ENCODE results near the gene RNF167.

- TF ChIP-seq, protein P1, sequence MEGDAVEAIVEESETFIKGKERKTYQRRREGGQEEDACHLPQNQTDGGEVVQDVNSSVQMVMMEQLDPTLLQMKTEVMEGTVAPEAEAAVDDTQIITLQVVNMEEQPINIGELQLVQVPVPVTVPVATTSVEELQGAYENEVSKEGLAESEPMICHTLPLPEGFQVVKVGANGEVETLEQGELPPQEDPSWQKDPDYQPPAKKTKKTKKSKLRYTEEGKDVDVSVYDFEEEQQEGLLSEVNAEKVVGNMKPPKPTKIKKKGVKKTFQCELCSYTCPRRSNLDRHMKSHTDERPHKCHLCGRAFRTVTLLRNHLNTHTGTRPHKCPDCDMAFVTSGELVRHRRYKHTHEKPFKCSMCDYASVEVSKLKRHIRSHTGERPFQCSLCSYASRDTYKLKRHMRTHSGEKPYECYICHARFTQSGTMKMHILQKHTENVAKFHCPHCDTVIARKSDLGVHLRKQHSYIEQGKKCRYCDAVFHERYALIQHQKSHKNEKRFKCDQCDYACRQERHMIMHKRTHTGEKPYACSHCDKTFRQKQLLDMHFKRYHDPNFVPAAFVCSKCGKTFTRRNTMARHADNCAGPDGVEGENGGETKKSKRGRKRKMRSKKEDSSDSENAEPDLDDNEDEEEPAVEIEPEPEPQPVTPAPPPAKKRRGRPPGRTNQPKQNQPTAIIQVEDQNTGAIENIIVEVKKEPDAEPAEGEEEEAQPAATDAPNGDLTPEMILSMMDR (IDR thresholded peaks at IDR 0.05), result no peak
- TF ChIP-seq EP300 (IDR thresholded peaks at IDR 0.05; ENCODE audit: low read depth) (no peak), POLR2A (IDR thresholded peaks at IDR 0.05) (no peak), POLR2AphosphoS5 (IDR thresholded peaks at IDR 0.05) (no peak)
These were observed 33.4 kb downstream of the RNF167 start for GRCh38 chr17:4973256-4974114.
